Fibroblast of skin of scalp (primary cell): ENCODE results near the gene RAB15.
"Not testable (repeated sequence)": the region's sequence is repeated elsewhere in the genome, so short reads cannot be mapped to it uniquely, and the experiment has no call there.

ENCODE experiments used
- DNase-seq: peaks from one replicate; pipeline ENCODE4 v3.0.0-alpha.2; 2013

Gene RAB15

DNA sequence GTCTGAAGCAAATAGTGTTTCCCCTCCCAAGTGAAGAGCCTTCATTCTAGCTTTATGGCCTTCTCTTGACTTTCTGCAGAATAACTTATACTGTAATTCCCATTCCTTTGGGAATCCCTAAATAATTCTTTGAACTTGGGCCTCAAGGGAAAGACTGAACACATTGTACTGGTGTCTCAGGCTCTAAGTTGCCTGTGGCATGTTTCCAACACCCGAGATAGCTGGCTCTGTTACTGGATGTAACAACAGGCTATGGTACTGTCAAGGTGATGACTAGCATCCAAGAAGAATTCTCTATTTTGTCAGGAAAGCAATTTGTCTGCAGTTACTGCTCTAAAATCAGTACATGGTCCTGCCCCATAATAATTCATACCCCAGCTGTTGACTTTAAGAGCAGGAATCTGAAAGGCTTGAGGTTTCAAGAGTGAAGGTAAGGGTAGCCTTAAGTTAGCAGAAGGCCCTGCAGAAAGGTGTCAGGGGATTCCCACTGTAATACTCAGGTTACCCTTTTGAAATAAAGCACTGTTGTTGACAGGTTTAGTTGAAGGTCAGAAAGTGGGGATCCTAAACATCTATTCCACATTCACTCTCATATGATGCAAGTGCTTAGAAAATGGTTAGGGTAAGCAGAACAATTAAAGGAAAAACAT is 34.8 kb downstream of the RAB15 start:
- DNase-seq = peak; percentile 8

DNA sequence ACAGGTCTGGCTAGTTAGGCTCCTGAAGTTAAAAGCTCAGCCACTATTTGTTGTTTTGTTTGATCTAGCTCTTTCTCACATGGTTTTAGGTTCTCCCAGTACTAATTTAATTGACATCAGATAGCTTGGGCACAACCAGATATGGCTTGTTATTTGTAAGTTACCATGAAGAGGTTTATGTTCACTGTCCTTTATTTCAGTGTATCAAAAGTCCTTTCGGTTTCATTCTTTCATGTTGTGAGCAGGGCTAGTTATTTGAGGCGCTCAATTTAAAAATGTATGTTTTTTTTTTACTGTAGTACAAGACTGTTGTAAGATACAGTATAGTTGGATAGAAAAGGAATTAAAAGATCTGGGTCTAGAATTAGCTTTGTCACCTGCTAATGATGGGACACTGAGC is 36.6 kb downstream of the RAB15 start:
- DNase-seq = no peak

DNA sequence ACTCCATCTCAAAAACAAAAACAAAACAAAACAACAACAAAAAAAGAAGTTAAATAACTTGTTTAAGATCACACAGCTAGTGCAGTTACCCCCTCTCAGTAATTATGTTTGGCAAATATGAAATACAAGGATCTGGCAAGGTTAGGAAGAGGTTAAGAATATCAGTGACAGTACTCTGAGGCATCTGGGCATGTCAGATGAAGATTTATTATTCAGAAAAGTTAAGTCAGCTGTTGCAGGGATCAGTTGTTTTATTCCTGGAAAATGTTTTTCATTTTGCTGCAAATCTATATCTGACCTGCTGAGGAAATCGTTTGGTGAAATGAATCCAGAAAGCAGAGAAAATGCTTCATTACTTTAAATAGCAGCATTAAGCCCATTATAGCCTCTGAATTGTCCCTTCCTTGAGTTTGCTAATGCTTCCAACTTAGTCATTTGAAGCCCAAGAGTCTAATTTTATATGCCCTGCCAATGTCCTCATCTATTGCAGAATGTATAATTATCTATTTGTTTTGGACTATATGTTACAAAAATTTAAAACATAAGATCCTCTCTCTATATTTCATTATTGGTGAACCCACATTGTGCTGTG is 37.7 kb downstream of the RAB15 start:
- no peak for DNase-seq

DNA sequence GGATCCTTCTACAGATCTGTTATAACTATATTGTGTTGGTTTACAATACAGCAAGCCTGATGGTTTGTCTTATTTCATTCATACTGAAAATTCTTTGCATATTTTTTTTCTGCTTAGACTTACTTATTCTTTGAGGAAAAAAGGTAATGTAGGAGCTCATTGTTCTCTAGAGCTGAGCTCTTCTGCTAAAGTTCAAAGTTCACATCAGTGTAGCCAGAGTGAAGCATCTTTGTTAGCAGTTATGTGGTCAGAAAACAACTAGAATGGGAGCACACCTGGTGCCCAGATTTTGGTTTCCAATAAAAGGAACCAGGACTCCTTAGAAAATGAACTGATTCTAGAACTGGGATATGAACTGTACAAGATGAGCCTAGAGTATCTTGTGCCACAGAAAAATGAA is 39.9 kb downstream of the RAB15 start:
- DNase-seq = no peak

DNA sequence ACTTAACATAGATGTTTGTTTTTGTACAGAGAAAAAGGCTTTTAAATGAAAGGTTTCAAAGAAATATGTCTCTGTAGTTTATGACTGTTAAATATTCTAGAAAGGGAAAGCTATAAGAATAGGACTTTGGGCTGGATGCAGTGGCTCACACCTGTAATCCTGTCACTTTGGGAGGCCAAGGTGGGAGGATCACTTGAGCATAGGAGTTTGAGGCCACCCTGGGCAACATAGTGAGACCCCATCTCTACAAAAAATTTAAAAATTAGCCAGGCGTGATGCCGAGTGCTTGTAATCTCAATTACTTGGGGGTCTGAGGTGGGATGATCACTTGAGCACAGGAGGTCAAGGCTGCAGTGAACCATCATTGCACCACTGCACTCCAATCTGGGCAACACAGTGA is 41.0 kb downstream of the RAB15 start:
- no peak for DNase-seq

DNA sequence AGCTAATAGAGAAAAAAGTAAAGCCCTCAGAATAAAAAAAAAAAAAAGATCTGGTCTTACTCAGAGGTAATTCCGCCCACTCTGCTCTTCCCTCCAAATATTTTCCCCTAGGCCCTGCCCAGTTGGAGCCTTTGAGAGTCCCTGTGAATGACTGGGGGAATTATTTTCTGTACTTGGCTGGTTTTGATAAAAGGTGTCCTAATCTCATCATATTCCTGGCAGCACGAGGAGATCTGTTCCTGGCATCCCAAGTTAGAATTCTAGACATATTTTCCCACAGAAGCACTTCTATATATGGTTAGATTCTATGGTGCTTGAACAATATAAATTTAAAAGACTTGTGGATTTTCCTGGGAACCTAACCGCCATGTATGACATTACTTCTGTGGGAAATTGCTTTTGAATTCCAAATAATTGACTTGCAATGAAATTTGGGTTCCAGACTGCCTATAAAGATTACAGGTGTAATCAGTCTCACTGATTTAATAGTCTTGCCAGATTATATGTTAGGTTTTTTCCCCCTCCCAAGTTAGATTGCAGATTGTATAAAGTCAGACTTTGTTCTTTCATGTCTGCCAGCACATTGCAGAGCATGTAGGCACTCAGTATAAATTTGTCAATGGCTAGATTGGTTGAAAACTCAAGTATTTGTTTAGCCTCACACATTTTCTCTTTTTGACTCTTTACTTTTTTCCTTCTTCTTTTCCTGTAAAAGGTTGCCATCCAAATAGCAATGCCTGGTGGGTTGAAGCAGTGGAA is 41.9 kb downstream of the RAB15 start:
- peak; percentile 79 for DNase-seq

DNA sequence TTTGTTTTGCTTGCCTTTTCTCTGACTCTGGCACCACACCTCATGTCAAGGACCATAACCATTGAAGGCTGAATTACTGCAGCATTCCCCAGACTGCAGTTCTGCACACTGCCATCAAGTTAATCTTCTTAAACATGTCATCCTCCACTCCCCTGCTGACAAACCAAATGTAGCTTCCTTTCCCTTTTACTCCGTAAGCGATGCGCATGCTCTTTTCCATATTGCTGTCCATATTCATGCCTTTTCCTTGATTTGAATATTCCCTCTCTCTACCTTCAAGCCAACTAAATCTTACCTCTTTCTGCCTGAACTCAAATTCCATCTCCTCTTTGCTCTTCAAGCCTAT is 43.1 kb downstream of the RAB15 start:
- DNase-seq = no peak

DNA sequence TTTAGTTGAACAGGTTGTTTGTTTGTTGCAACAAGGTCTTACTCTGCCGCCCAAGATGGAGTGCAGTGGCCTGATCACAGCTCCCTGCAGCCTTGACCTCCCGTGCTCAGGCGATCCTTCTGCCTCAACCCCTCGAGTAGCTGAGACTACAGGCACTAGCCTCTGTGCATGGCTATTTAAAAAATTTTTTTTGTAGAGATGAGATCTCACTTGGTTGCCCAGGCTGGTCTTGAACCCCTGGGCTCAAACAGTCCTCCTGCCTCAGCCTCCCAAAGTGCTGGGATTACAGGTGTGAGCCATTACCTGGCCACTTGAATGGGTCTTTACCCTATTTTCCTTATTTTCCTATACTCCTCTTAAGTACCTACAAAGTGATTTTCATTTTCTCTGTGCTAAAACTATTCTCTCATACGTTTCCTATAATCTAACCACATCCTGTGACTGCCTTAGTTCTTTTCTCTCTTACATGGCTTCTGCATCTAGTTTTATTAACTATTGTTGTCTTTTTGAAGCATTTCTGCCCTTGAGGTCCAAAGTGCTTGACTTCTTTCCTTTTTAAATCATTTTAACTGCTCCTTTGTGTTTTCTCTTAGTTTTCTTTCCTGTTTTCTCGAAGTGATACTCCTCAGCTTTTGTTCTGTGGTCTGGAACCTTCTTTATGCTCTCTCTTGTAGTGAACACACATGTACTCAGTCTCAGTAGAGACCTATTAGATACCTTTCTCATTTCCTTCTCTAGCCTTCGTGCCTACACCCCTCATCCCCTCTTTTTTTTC is 43.7 kb downstream of the RAB15 start:
- DNase-seq = no peak

DNA sequence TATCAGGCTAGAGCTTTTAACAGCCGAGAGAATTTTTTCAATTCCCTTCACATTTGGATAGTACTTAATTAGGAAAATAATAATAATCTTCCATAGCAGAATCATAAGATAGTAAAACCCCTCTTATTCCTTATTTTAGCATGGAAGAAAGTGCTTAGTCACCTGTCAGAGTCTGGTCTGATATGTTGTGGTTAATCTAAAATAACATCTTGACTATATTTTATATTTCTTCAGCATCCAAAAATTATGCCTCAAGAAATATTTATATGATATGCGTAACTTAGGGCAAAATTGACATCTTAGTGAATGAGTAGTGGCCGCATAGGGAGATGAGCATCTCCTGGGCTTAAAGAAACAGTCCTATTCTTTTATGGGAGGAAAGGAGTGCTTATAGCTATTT is 45.1 kb downstream of the RAB15 start:
- no peak for DNase-seq

DNA sequence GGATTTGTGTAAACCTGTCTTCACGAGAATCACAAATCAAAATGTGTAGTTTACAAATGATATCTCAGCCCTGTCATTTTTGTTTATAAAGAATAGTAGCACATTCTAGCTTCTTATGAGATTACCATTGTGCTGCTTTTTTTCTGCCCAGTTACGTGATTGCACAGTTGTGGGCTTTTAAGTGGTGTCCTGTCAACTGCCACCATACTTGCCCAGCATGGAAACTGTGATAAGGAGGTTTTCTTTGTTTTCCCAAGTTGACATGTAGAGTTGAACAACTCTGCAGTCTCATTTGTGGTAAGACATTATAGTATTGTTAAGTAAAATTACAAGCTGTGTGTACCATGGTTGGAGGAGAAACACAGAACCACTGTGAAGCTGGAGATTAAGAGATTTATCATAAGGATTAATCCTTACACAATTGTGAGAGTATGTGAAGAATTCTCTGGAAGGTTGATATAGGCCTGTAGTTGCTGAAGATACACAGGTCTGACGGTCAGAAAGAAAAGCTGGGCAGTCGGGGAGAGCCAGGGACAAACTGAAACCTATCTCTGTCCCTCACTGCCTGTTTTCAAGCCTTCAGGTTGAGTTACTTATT is 45.6 kb downstream of the RAB15 start:
- no peak for DNase-seq

DNA sequence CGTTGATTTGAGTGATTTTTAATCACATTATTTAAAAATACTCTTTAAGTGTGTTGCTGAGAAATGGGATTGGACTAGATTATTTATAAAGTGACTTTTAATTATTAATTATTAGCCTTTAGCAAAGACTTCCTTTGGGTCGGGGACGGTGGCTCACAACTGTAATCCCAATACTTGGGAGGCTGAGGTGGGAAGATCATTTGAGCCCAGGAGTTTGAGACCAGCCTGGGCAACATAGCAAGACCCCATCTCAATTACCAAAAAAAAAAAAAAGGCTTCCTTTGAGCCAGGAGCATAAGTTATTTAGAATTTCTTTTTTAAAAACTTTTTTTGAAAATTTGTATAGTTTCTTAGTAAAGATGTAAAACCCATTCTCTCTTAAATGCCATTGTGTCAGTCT is 49.1 kb downstream of the RAB15 start:
- DNase-seq = no peak

DNA sequence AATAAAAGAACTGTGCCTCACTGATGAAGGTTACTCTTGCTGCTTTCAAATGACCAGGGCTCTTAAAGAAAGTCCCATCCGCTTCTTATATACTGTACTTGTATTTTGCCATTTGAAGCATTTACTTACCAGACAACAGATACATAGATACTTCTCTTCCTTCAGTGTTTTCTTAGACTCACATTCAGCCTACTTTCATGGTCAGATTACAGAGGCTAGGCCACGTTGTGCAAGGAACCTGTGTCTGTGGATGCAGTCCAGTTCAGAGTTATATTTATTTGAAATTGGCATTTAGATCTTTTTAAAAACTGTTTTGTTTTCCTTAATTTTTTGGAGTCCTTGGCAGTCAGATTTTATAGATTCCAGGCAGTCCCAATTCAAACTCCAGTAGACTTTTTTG is 51.7 kb downstream of the RAB15 start:
- DNase-seq = no peak

DNA sequence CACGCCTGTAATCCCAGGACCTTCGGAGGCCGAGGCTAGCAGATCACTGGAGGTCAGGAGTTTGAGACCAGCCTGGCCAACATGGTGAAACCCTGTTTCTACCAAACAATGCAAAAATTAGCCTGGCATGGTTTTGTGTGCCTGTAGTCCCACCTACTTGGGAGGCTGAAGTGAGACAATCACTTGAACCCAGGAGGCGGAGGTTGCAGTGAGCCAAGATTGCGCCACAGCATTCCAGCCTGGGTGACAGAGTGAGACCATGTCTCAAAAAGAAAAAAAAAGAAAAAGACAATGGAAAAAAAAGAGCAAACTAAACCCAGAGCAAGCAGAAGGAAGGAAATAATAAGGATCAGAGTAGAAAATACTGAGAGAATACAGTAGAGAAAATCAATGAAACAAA is 52.5 kb downstream of the RAB15 start:
- DNase-seq = peak; percentile 31

DNA sequence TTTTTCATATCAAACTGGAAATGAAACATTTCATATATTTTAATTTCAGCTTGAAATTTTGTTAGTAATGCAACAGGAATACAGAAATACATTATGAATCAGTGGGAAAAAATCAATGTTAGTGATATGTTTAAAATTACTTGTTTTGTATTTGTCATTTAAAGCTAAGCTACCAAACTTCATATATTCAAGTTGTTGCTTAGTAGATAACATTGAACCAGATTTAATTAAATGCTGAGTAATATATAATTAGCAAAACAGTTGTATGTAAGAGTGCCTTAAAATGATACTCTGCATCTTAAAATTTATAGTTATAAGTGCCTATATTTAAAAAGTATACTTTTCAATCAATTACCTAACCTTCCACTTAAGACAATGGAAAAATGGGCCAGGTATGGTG is 52.9 kb downstream of the RAB15 start:
- DNase-seq = no peak

DNA sequence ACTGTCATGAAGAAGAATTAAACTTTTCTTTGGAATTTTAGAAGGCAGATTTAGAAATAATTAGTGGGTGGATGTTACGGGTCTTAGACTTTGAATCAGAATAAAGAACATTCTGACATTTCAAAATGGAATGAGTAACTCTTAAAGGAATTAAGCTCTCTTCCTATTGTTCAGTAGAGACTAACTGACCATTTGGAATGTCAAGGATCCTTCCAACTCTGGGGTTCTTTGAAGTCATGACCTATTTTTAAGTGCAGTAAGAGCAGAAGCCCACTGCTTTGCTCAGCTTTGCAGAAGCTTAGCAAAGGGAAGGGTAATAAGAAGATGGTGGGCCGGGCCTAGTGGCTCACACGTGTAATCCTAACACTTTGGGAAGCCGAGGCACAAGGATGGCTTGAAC is 53.9 kb downstream of the RAB15 start:
- DNase-seq = no peak

DNA sequence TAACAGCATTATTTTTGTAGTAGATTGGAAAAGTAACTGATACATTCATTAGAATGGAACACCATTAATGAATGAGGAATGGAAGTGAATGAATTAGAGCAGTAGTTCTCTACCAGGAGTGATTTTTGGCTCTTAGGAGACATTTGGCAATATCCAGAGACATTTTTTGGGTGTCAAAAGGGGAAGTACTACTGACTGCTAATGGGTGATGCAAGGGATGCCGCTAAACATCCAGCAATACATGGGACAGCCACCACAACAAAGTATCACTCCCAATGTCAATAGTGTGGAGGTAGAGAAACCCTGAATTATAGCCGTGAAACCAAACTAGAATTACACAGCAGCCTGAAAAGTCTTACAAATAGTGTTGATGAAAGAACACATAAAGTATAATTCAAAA is 56.3 kb downstream of the RAB15 start:
- DNase-seq = no peak

DNA sequence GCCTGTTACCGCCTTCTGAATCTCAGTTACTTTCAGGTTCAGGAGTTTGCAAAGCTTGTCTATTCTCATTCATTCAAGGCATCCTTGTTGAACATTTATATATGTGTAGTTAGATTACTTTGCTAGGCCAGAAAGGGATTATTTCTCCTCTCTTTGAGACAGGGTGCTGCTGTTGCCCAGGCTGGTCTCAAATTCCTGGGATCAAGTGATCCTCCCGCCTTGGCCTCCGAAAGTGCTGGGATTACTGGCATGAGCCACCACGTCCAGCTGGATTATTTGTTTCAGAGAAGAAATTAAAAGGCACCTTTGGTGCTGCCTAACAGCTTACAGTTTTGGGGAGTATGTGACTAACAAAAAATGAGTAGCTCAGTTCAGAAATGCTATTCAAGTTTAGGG is 57.1 kb downstream of the RAB15 start:
- DNase-seq = no peak

DNA sequence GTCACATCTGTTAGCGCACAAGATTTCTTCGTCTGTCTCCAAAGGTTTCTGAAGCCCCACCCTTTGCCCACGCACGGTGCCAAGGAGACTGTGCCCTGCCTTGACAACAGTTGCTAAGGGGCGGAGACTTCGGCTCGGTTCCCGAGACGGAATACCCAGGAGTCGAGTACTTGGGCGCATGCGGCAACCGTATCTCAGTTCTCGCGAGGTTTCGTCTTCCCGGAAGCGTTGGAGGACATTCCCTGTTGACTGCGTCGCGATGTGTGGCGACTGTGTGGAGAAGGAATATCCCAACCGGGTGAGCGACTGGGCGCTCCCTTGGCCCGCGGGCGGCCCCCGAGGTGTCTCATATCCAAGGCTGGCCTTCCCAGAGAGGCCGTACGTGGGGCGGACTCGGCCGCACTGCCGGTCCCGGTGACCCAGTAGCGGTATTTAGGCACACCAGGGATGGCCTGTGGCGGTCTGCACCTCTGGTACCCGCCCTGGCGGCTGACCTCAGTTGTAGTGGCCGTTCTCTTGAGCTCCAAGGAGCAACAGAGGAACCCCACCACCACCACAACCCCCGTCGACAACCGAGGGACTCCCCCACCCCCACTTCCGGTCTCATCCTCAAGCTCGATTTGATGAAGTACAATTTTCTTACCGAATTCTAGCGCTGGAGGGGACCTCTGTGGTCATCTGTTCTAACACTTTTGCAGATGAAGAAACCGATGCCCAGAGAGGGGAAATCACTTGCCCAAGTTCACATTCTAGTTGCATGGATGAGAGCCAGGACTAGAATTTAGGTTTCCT is 57.7 kb downstream of the RAB15 start, which contains the start of gene CHURC1:
Gene CHURC1, plus strand, starts transcription at position 219 of the 792 bp plus-strand sequence. Its CDS starts 41 bp downstream, at position 260.
- DNase-seq = peak; percentile 98

DNA sequence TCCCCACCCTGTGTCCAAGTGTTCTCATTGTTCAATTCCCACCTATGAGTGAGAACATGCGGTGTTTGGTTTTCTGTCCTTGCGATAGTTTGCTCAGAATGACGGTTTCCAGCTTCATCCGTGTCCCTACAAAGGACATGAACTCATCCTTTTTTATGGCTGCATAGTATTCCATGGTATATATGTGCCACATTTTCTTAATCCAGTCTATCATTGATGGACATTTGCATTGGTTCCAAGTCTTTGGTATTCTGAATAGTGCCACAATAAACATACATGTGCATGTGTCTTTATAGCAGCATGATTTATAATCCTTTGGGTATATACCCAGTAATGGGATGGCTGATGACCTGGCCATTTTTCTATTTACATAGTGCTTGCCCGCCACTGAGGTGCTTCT is 58.7 kb downstream of the RAB15 start:
- not testable (repeated sequence) for DNase-seq

DNA sequence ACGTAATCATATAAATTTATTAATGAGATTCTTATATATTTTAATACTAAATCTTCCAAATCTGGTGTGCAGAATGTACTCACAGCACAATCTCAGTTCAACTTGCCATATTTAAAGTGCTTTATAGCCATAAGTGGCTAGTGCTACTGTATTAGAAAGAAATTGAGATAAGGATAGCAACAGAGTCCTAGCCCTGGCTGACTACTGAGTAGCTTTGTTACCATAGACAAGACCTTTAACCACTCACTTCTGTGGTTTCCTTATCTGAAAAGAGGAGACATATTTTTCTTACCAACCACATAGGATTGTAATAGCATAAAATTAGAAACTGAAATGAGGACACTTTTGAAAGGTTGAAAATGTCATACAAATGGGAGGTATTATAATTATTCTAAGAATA is 59.9 kb downstream of the RAB15 start:
- no peak for DNase-seq

DNA sequence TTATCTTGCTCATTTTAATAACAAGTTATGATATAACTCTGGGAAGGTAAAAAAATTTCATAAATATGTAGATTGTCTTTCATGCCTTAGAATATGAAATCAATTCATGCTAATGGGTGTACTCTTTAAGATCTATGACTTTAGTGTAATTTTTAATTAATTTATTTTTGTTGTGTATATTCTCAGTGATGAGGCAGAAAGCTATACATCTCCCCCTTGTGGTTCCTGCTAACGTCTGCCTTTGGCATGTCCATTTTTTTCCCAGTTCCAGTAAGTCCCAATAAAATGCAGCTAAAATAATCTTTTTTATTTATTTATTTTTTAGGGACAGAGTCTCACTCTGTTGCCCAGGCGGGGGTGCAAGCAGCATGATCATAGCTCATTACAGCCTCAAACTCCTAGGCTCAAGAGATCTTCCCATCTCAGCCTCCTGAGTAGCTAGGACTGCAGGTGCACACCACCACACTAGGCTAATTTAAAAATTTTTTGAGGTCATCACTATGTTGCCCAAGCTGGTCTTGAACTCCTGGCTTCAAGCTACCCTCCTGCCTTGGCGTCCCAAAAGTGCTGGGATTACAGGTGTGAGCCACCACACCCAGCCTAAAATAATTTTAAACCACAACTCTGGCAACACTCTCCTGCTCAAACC is 61.2 kb downstream of the RAB15 start:
- DNase-seq = peak; percentile 42

DNA sequence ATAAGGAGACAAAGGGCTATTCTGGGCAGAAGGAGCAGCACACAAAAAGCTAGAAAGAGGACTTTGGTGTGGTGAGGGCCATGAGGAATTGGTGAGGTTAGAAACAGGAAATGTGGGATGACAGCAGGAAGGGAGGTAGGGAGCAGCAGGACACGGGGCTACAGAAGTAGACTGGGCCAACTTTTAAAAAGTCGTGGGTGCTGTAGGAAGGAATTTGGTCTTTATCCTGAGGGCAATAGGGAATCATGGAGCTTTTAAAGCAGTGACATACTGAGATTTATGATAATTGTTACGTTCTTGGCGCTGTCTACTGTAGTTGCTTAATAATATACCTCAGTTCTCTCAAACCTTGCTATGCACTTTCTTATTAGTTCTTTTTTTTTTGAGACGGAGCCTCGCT is 66.1 kb downstream of the RAB15 start:
- no peak for DNase-seq
